Fibroblast of lung (primary cell): ENCODE measurements around the gene CD48. TPM values are rescaled to one million over a fixed set of nuclear protein-coding genes. Genes with fewer than 3 reads are reported as not detected.
A peak's percentile ranks its signal among the peaks of the same experiment; 100 is the strongest.

Source experiments
- DNase-seq, 2 donors: peaks; one replicate each; pipeline versions ENCODE4 v3.0.0 to v3.0.0-alpha.2; 2010; ENCODE audit warnings: low read depth in 2 of 2
- H2AFZ ChIP-seq: 2 replicates; pipeline ENCODE4 v1.5.1; 2012; ENCODE audit warnings: low read length, control low read depth, inconsistent platforms
- H3K27ac ChIP-seq: 2 replicates; pipeline ENCODE4 v1.5.1; 2011; ENCODE audit warnings: low read length, control low read depth; ENCODE audit not compliant: insufficient read depth
- H3K27me3 ChIP-seq: 2 replicates; pipeline ENCODE4 v1.5.1; 2011; ENCODE audit warnings: mild to moderate bottlenecking, low read length; ENCODE audit not compliant: control insufficient read depth, insufficient read depth
- H3K36me3 ChIP-seq: 2 replicates; pipeline ENCODE4 v1.5.1; 2011; ENCODE audit warnings: low read length; ENCODE audit not compliant: control insufficient read depth, insufficient read depth
- H3K4me1 ChIP-seq: 2 replicates; pipeline ENCODE4 v1.5.1; 2011; ENCODE audit warnings: low read length; ENCODE audit not compliant: control insufficient read depth, insufficient read depth; ENCODE audit errors: extremely low read depth
- H3K4me2 ChIP-seq: 2 replicates; pipeline ENCODE4 v1.5.1; 2011; ENCODE audit warnings: low read length, control low read depth; ENCODE audit not compliant: insufficient read depth; ENCODE audit errors: extremely low read depth
- H3K4me3 ChIP-seq, 4 experiments: fragments of 200-600 bp in 1 of 4; sonication (generic) in 1 of 4; replicated peaks in 1 of 4; 2 replicates each; pipeline ENCODE4 v1.5.1; 2011 to 2016; ENCODE audit warnings: low read length in 4 of 4, low read depth in 3 of 4, mild to moderate bottlenecking in 3 of 4, control low read depth in 2 of 4, inconsistent platforms in 1 of 4, mixed read lengths in 1 of 4; ENCODE audit not compliant: insufficient read depth in 1 of 4; ENCODE audit errors: control extremely low read depth in 1 of 4
- H3K79me2 ChIP-seq: 2 replicates; pipeline ENCODE4 v1.5.1; 2012; ENCODE audit warnings: mild to moderate bottlenecking, low read length, inconsistent platforms; ENCODE audit not compliant: control insufficient read depth, insufficient read depth
- H3K9ac ChIP-seq: 2 replicates; pipeline ENCODE4 v1.5.1; 2011; ENCODE audit warnings: mild to moderate bottlenecking, low read length, control low read depth; ENCODE audit not compliant: insufficient read depth
- H3K9me3 ChIP-seq: 2 replicates; pipeline ENCODE4 v1.5.1; 2012; ENCODE audit warnings: low read depth, low read length; ENCODE audit not compliant: control insufficient read depth, insufficient read depth
- H4K20me1 ChIP-seq: 2 replicates; pipeline ENCODE4 v1.5.1; 2011; ENCODE audit warnings: low read length; ENCODE audit not compliant: control insufficient read depth, insufficient read depth; ENCODE audit errors: extremely low read depth
- EZH2 ChIP-seq: IDR thresholded peaks from 2 replicates; pipeline ENCODE4 v1.5.1; 2012; ENCODE audit warnings: low read length, control low read depth, mild to moderate bottlenecking; ENCODE audit errors: missing control alignments
- polyA plus RNA-seq, 2 donors: library from polyadenylated mRNA; depleted of rRNA in 1 of 2; stranded (reverse) in 1 of 2; unstranded in 1 of 2; fragments of >200 nt; gene quantifications; 2 replicates each; pipeline ENCODE4 v1.2.1, GENCODE V29; 2011 to 2012; ENCODE audit warnings: missing spikeins in 1 of 2
- total RNA-seq: library from RNA; depleted of rRNA; stranded (reverse); fragments of >200 nt; gene quantifications from 2 replicates; pipeline ENCODE4 v1.2.1, GENCODE V29; 2014
- TF ChIP-seq, protein P1 (sequence below), 2 donors: IDR thresholded peaks in 1 of 2; conservative IDR thresholded peaks in 1 of 2; 1 replicate in 1 of 2; 2 replicates in 1 of 2; pipeline ENCODE4 v1.5.1; 2011 to 2012; ENCODE audit warnings: low read length in 2 of 2, control low read depth in 1 of 2, inconsistent platforms in 1 of 2, low read depth in 1 of 2, mild to moderate bottlenecking in 1 of 2

CD48 gene
- total and polyA plus RNA-seq, 2 donors (not counting 1 experiment from before 2014, with no cell fraction given) = not detected

DNA sequence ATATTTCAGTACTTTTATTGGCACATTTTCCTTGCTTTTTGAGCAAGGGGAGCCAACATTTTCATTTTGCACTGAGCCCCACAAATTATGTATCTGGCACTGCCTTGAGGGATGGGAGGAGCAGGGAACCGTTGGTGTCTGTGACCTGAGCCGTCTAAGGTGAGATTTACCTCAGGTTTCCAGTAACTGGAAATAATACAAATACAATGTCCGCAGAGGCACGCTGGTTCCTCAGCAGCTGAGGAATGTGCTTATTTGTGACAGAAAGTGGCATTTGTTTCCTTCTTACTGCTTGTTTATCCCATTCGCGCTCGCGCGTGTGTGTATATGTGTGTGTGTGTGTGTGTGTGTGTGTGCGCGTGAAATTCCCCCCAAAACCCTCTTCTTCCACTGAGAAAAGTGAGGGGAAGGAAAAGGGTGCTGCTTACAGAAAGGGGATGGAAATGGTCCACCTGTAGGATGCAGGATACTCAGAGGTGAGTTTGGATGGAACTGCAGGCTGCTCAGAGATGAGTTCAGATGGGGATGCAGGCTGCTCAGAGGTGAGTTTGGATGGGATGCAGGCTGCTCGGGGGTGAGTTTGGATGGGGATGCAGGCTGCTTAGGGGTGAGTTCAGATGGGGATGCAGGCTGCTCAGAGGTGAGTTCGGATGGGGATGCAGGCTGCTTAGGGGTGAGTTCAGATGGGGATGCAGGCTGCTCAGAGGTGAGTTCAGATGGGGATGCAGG lies 34.6 kb downstream of the CD48 start:
- Histone ChIP-seq H3K27ac (no peak overlapping the region), H3K79me2 (no peaks in the 10 kb centered on the region), H3K36me3 (no peaks in the 10 kb centered on the region), H3K4me3 (no peak overlapping the region), H3K4me1 (no peaks in the 10 kb centered on the region), H3K9ac (no peak overlapping the region), H4K20me1 (no peaks in the 10 kb centered on the region), H3K27me3 (no peaks in the 10 kb centered on the region), H3K9me3 (no peaks in the 10 kb centered on the region), H3K4me2 (no peak overlapping the region), H2AFZ (no peak overlapping the region)
- no peak for DNase-seq
- no peak for TF ChIP-seq EZH2
- TF ChIP-seq, protein P1, sequence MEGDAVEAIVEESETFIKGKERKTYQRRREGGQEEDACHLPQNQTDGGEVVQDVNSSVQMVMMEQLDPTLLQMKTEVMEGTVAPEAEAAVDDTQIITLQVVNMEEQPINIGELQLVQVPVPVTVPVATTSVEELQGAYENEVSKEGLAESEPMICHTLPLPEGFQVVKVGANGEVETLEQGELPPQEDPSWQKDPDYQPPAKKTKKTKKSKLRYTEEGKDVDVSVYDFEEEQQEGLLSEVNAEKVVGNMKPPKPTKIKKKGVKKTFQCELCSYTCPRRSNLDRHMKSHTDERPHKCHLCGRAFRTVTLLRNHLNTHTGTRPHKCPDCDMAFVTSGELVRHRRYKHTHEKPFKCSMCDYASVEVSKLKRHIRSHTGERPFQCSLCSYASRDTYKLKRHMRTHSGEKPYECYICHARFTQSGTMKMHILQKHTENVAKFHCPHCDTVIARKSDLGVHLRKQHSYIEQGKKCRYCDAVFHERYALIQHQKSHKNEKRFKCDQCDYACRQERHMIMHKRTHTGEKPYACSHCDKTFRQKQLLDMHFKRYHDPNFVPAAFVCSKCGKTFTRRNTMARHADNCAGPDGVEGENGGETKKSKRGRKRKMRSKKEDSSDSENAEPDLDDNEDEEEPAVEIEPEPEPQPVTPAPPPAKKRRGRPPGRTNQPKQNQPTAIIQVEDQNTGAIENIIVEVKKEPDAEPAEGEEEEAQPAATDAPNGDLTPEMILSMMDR (conservative IDR thresholded peaks at IDR 0.05 in 1 of 2, IDR thresholded peaks at IDR 0.05 in 1 of 2; ENCODE audit: low read depth in 1 of 2, low read length in 2 of 2) = no peak

DNA sequence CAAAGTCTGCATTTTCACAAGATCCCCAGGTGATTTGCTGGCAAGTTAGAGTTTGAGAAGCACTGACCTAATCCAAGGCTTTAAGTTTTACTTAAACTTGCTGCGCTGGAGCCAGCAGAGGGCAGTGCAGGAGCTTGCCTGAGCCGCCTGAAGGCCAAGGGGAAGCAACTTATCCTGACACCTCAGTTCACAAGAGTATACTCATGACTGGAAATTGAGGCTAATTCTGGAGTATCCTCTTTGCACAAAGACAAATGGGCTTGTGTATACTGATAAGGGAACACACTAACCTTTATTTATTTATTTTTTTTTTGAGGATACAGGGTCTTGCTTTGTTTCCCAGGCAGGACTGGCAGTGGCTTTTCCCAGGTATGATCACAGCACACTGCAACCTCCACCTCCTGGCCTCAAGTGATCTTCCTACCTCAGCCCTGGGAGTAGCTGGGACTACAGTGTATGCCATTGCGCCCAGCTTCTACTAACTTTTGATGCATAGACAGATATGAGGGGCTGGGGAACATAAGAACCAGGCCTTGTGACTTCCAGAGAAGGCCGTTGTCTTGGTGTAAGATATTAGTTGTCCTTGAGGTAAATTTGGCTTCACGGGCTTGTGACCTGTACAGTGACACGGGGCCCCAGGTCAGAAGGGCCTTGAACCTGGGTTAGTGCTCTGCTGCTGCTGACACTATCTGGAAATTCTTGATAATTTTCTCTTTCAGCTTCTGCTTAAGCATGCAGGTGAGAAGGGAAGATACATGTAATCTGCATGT lies 35.8 kb downstream of the CD48 start:
- no peaks in the 10 kb centered on the region for H3K9me3 ChIP-seq
- no peak overlapping the region for H3K4me3 ChIP-seq
- H3K4me2 ChIP-seq = no peak overlapping the region
- peak; percentile 43 to 55 for DNase-seq
- H3K27ac ChIP-seq = no peak overlapping the region
- no peaks in the 10 kb centered on the region for H3K27me3 ChIP-seq
- no peak for TF ChIP-seq EZH2
- TF ChIP-seq, protein P1 (conservative IDR thresholded peaks at IDR 0.05 in 1 of 2, IDR thresholded peaks at IDR 0.05 in 1 of 2; ENCODE audit: low read depth in 1 of 2, low read length in 2 of 2) = peak; percentile 75 to 77
- no peaks in the 10 kb centered on the region for H4K20me1 ChIP-seq
- no peaks in the 10 kb centered on the region for H3K4me1 ChIP-seq
- no peaks in the 10 kb centered on the region for H3K79me2 ChIP-seq
- no peak overlapping the region for H3K9ac ChIP-seq
- H3K36me3 ChIP-seq = no peaks in the 10 kb centered on the region
- H2AFZ ChIP-seq = no peak overlapping the region

DNA sequence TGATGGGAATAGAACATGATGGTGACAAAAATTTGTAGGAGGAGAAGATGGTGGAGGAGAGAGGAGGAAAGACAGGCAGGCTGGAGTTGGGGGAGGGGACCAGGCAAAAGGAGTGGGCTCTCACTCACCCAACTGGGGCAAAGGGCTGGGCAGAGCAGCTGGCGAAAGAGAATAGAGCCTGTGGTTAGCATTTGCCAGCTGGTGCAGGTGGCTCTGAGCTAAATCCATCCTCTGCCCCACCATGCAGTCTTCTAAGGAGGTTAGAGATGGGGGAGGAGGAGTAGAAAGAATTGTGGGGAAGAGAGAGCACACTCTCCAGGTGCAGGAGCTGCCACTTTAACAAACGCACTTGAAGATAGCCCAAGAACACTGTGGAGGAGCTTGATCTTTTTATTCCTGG lies 37.2 kb downstream of the CD48 start:
- no peaks in the 10 kb centered on the region for H4K20me1 ChIP-seq
- no peak overlapping the region for H2AFZ ChIP-seq
- H3K9ac ChIP-seq = no peak overlapping the region
- no peaks in the 10 kb centered on the region for H3K36me3 ChIP-seq
- H3K27ac ChIP-seq = no peak overlapping the region
- DNase-seq = no peak
- TF ChIP-seq, protein P1 (conservative IDR thresholded peaks at IDR 0.05 in 1 of 2, IDR thresholded peaks at IDR 0.05 in 1 of 2; ENCODE audit: low read depth in 1 of 2, low read length in 2 of 2) = no peak
- no peak for TF ChIP-seq EZH2
- H3K27me3 ChIP-seq = no peaks in the 10 kb centered on the region
- no peak overlapping the region for H3K4me2 ChIP-seq
- no peaks in the 10 kb centered on the region for H3K79me2 ChIP-seq
- no peaks in the 10 kb centered on the region for H3K9me3 ChIP-seq
- no peak overlapping the region for H3K4me3 ChIP-seq
- H3K4me1 ChIP-seq = no peaks in the 10 kb centered on the region
